Lung (tissue), 12 donors: ENCODE results near the gene MCM10. TPM values are rescaled to one million over a fixed set of nuclear protein-coding genes. Genes with fewer than 3 reads are reported as not detected.
A peak's percentile ranks its signal among the peaks of the same experiment; 100 is the strongest.
"Not testable (repeated sequence)": the region's sequence is repeated elsewhere in the genome, so short reads cannot be mapped to it uniquely, and the experiment has no call there.

Source experiments
- ATAC-seq: fragments of 200-7000 bp; cut with Tn5 transposase; one replicate; pipeline ENCODE4 v1.9.1; 2020; ENCODE audit warnings: moderate number of reproducible peaks; ENCODE audit not compliant: insufficient read depth, low FRiP score
- DNase-seq, 3 donors: peaks; one replicate each; pipeline ENCODE4 v3.0.0-alpha.2; 2013 to 2017
- H3K27ac ChIP-seq, 2 donors: one replicate each; pipeline ENCODE4 v1.5.1; 2013; ENCODE audit warnings: mild to moderate bottlenecking in 2 of 2, moderate library complexity in 2 of 2, control low read depth in 1 of 2, inconsistent platforms in 1 of 2, low read depth in 1 of 2, low read length in 1 of 2
- H3K27me3 ChIP-seq, 3 donors: one replicate each; pipeline ENCODE4 v1.5.1; 2013; ENCODE audit warnings: low read length in 2 of 3; ENCODE audit not compliant: control insufficient read depth in 3 of 3, insufficient read depth in 3 of 3
- H3K36me3 ChIP-seq, 4 donors: one replicate each; pipeline ENCODE4 v1.5.1; 2013; ENCODE audit warnings: low read length in 4 of 4, mild to moderate bottlenecking in 1 of 4, moderate library complexity in 1 of 4; ENCODE audit not compliant: control insufficient read depth in 4 of 4, insufficient read depth in 4 of 4
- H3K4me1 ChIP-seq, 5 donors: one replicate each; pipeline ENCODE4 v1.5.1; 2013; ENCODE audit warnings: low read length in 5 of 5, mild to moderate bottlenecking in 2 of 5, moderate library complexity in 1 of 5; ENCODE audit not compliant: control insufficient read depth in 5 of 5, insufficient read depth in 5 of 5
- H3K4me3 ChIP-seq: one replicate; pipeline ENCODE4 v1.5.1; 2013; ENCODE audit warnings: mild to moderate bottlenecking, control low read depth, moderate library complexity
- H3K9ac ChIP-seq, 2 donors: one replicate each; pipeline ENCODE4 v1.5.1; 2013; ENCODE audit warnings: low read length in 2 of 2, control low read depth in 1 of 2; ENCODE audit not compliant: insufficient read depth in 1 of 2
- H3K9me3 ChIP-seq, 4 donors: one replicate each; pipeline ENCODE4 v1.5.1; 2013; ENCODE audit warnings: low read length in 3 of 4, mild to moderate bottlenecking in 1 of 4, moderate library complexity in 1 of 4; ENCODE audit not compliant: control insufficient read depth in 4 of 4, insufficient read depth in 3 of 4
- WGBS, 2 donors: extraction: QIAGEN DNeasy Blood & Tissue Kit; methylation state at CpG; one replicate each; pipeline ENCODE4 v1.1.7; 2013; 5-methylcytosine and 5-hydroxymethylcytosine counted together
- polyA plus RNA-seq, 2 donors: library from polyadenylated mRNA; stranded (reverse); fragments of 200-250 nt; gene quantifications; one replicate each; pipeline ENCODE4 v1.2.1, GENCODE V29; 2013
- total RNA-seq, 2 donors: library from RNA; depleted of rRNA in 1 of 2; stranded (reverse); fragments of >200 nt in 1 of 2; gene quantifications; one replicate each; pipeline ENCODE4 v1.2.1, GENCODE V29; 2014 to 2021
- TF ChIP-seq, protein P1 (sequence below): IDR thresholded peaks from 2 replicates; pipeline ENCODE4 v1.5.1; 2012; ENCODE audit warnings: mild to moderate bottlenecking; ENCODE audit errors: control extremely low read depth, extremely low read depth
- donor health status: control.
- donor health status: control.
- donor health status: Bipolar disorder and iron deficiency.
- donor health status: healthy.
- donor health status: DM: yes; HTN: yes; CAD: no.

Gene MCM10
- total and polyA plus RNA-seq, 4 donors, result 0.54 to 1.8 (median 1.0) TPM

DNA sequence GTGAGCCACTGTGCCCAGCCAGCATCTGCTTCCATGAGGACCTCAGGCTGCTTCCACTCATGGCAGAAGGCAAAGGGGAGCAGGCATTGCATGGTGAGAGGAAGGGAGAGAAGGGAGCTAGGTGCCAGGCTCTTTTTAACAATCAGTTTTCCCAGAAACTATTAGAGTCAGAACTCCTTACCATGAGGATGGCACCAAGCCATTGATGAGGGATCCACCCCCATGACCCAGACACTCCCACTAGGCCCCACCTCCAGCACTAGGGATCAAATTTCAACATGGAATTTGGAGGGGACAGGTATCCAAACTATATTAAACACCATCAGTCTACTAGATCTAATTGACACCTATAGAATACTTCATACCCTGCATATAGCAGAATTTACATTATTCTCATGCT lies 14.2 kb upstream of the MCM10 start:
- Histone ChIP-seq H3K9ac (no peak overlapping the region), H3K27ac (no peak overlapping the region), H3K9me3 (no peaks in the 10 kb centered on the region), H3K36me3 (peaks cover 0 to 6% (median 0%) of the 10 kb centered on the region in 4 donors), H3K4me1 (peaks cover 0 to 2% (median 0%) of the 10 kb centered on the region in 5 donors), H3K27me3 (no peaks in the 10 kb centered on the region), H3K4me3 (no peak overlapping the region)
- TF ChIP-seq, protein P1, sequence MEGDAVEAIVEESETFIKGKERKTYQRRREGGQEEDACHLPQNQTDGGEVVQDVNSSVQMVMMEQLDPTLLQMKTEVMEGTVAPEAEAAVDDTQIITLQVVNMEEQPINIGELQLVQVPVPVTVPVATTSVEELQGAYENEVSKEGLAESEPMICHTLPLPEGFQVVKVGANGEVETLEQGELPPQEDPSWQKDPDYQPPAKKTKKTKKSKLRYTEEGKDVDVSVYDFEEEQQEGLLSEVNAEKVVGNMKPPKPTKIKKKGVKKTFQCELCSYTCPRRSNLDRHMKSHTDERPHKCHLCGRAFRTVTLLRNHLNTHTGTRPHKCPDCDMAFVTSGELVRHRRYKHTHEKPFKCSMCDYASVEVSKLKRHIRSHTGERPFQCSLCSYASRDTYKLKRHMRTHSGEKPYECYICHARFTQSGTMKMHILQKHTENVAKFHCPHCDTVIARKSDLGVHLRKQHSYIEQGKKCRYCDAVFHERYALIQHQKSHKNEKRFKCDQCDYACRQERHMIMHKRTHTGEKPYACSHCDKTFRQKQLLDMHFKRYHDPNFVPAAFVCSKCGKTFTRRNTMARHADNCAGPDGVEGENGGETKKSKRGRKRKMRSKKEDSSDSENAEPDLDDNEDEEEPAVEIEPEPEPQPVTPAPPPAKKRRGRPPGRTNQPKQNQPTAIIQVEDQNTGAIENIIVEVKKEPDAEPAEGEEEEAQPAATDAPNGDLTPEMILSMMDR, result no peak
- no peak for ATAC-seq
- no peak for DNase-seq

DNA sequence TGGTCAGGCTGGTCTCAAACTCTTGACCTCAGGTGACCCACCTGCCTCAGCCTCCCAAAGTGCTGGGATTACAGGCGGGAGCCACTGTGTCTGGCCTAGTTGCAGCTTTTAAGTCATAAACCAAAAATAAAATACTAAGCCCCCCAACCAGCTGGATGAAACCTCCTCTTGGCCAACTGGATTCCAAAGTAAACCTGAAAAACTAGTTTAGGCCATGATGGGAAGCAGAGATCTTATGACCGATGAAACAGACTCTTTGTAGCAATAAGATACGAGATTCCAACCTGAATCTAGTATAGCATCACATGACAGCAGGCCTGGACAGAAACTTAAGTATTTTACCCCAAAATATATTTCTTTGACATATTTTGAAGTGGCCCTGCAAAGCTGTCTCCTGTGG lies 9.1 kb upstream of the MCM10 start:
- ATAC-seq (no peak), DNase-seq (peak in 1 of 3 donors; percentile 34)
- H3K9me3 ChIP-seq, result no peaks in the 10 kb centered on the region
- H3K4me1 ChIP-seq, result no peaks in the 10 kb centered on the region
- H3K9ac ChIP-seq, result no peak overlapping the region
- H3K4me3 ChIP-seq, result no peak overlapping the region
- no peaks in the 10 kb centered on the region for H3K36me3 ChIP-seq
- H3K27me3 ChIP-seq, result no peaks in the 10 kb centered on the region
- TF ChIP-seq, protein P1, result no peak
- no peak overlapping the region for H3K27ac ChIP-seq
- 87 to 93% methylated on average over 3 of the region's 3 CpGs for WGBS, 2 donors

DNA sequence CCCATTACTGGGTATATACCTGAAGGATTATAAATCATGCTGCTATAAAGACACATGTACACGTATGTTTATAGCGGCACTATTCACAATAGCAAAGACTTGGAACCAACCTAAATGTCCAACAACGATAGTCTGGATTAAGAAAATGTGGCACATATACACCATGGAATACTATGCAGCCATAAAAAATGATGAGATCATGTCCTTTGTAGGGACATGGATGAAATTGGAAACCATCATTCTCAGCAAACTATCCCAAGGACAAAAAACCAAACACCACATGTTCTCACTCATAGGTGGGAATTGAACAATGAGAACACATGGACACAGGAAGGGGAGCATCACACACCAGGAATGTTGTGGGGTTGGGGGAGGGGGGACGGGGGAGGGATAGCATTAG lies 5.5 kb upstream of the MCM10 start:
- WGBS, 2 donors, result 88 to 90% methylated on average over 4 of the region's 4 CpGs
- H3K27ac ChIP-seq, H3K9ac ChIP-seq, H3K4me3 ChIP-seq, H3K4me1 ChIP-seq, H3K27me3 ChIP-seq, H3K9me3 ChIP-seq, DNase-seq, ATAC-seq, H3K36me3 ChIP-seq: not testable (repeated sequence)

DNA sequence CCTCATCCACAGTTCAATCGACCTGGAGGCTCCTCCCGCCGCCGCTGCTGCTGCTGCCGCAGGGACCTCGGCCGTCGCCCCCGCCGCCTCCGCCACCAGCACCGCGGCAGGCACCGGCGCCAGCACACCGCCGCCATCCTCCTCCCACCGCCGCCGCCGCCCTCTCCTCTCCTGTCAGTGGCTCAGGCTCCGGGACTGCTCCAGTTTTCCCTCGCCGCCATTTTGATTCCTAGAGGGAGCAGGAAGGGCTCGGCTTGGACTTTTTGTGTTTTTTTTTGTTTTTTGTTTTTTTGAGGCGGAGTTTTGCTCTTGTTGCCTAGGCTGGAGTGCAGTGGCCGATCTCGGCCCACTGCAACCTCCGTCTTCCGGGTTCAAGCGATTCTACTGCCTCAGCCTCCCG lies 3.0 kb upstream of the MCM10 start:
- H3K4me3 ChIP-seq, result no peak overlapping the region
- TF ChIP-seq, protein P1, result no peak
- peak in 1 of 3 donors; percentile 13 for DNase-seq
- 61 to 66% methylated on average over 32 of the region's 32 CpGs for WGBS, 2 donors
- no peak overlapping the region for H3K27ac ChIP-seq
- no peaks in the 10 kb centered on the region for H3K27me3 ChIP-seq
- no peak for ATAC-seq
- H3K4me1 ChIP-seq, result peaks cover 0 to 15% (median 0%) of the 10 kb centered on the region in 5 donors
- no peak overlapping the region for H3K9ac ChIP-seq
- no peaks in the 10 kb centered on the region for H3K36me3 ChIP-seq
- no peaks in the 10 kb centered on the region for H3K9me3 ChIP-seq
